Myocyte (in vitro differentiated cells): ENCODE measurements around the gene SLC30A5. TPM values are rescaled to one million over a fixed set of nuclear protein-coding genes. Genes with fewer than 3 reads are reported as not detected.

Source experiments
- DNase-seq: peaks from one replicate; pipeline ENCODE4 v3.0.0-alpha.2; 2012; ENCODE audit warnings: low read depth
- total RNA-seq: library from RNA; depleted of rRNA; stranded (reverse); fragments of >200 nt; gene quantifications from 2 replicates; pipeline ENCODE4 v1.2.3, GENCODE V29; 2014

Gene SLC30A5
- total RNA-seq, 1 donor from 2014 or later: 69.3 TPM

- DNase-seq: peak; percentile 99
These were observed 73.1 kb downstream of the SLC30A5 start, which contains the start of gene CCNB1 for GRCh38 chr5:69166686-69167492. CCNB1 (plus strand) TSS chr5:69167150; CDS start chr5:69167263, 113 bp downstream.

DNA sequence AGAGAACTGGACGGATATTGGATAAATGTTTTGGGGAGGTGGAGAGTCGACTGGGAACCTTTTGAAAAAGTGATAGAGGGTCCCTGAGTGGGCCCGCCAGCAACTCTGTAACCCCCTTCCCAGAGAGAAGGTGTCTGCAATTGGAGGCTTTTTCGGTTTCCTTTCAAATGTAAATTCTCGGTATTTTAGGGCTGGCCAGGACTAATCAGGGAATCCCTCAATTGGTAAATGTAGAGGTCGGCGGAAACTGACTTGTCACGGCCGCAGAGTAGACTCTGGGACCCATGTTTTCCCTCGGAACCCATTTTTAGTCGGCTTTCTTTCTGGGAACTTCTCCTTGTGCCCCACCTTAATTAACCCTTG lies 73.7 kb downstream of the SLC30A5 start:
- peak; percentile 13 for DNase-seq

DNA sequence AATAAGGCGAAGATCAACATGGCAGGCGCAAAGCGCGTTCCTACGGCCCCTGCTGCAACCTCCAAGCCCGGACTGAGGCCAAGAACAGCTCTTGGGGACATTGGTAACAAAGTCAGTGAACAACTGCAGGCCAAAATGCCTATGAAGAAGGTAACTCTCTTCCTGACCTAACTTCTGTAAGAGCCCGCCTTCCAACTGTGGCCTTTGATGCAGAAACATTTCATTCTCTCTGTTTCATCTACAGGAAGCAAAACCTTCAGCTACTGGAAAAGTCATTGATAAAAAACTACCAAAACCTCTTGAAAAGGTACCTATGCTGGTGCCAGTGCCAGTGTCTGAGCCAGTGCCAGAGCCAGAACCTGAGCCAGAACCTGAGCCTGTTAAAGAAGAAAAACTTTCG lies 74.1 kb downstream of the SLC30A5 start:
- DNase-seq: no peak

- DNase-seq: no peak
These were observed 76.7 kb downstream of the SLC30A5 start for GRCh38 chr5:69170495-69170894.

DNA sequence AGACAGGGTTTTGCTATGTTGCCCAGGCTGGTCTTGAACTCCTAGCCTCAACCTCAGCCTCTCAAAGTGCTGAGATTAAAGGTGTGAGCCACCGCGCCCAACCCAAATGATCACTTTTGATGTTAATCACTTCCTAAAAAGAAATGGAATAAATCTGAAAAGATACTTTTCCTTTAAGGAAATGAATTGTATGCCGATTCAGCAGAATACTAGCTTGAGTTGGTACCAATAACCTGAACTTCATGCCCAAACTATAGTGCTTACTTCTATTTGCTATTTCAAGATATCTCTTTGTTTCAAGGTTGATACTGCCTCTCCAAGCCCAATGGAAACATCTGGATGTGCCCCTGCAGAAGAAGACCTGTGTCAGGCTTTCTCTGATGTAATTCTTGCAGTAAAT lies 77.2 kb downstream of the SLC30A5 start:
- DNase-seq: no peak

Other genes starting within 250 kb of the SLC30A5 start
- 10.7 and 12.8 TPM in 2 replicates for gene CCNB1, start 73.1 kb downstream of the SLC30A5 start, total RNA-seq
- 6.5 and 8.3 TPM in 2 replicates for gene CENPH, start 95.6 kb downstream of the SLC30A5 start, total RNA-seq
- gene CDK7, start 140.9 kb downstream of the SLC30A5 start, total RNA-seq: 21.7 and 24.6 TPM in 2 replicates
- gene CCDC125, start 238.8 kb downstream of the SLC30A5 start, total RNA-seq: 0.67 and 0.83 TPM in 2 replicates